A549 (cell line): ENCODE data around the gene PARD3B. TPM values are rescaled to one million over a fixed set of nuclear protein-coding genes. Genes with fewer than 3 reads are reported as not detected.

ENCODE experiments used
- ATAC-seq, 2 experiments: fragments of 200-7000 bp in 1 of 2; fragments of >200 bp in 1 of 2; cut with Nextera tagmentation in 1 of 2; cut with Tn5 transposase in 1 of 2; 3 replicates each; pipeline versions ENCODE4 v1.8.0 to v1.9.1; 2018 to 2020; ENCODE audit warnings: mild to moderate bottlenecking in 1 of 2, moderate library complexity in 1 of 2
- CTCF ChIA-PET: fragments of 300-600 bp; sonication (Branson Sonifier 250); formaldehyde crosslinking; extraction: SDS; loops from one replicate; lab custom pipeline; 2021; ENCODE audit warnings: antibody characterized with exemption, inconsistent platforms; lab: Yijun Ruan, JAX
- POLR2A ChIA-PET: fragments of 350-600 bp; formaldehyde crosslinking; extraction: SDS; loops from one replicate; lab custom pipeline; 2021; ENCODE audit warnings: antibody characterized with exemption, inconsistent platforms; lab: Yijun Ruan, JAX
- DNase-seq, 2 experiments: peaks; one replicate each; pipeline versions ENCODE4 v3.0.0 to v3.0.0-alpha.2; 2011 to 2016; ENCODE audit warnings: low read depth in 1 of 2, low spot score in 1 of 2
- FAIRE-seq: peaks from 2 replicates; lab custom pipeline; 2011; peaks lifted over from hg19 to GRCh38; lab: Jason Lieb, UNC
- H3K27ac ChIP-seq, 2 experiments: fragments of >200 bp; sonication (Bioruptor Twin); formaldehyde crosslinking; 3 replicates each; pipeline ENCODE4 v1.5.1; 2016 to 2017
- H3K4me1 ChIP-seq: fragments of >200 bp; sonication (Bioruptor Twin); formaldehyde crosslinking; 3 replicates; pipeline ENCODE4 v1.6.1; 2016
- H3K4me2 ChIP-seq: fragments of >200 bp; sonication (Bioruptor Twin); formaldehyde crosslinking; 3 replicates; pipeline ENCODE4 v1.6.1; 2016
- H3K4me3 ChIP-seq: fragments of >200 bp; sonication (Bioruptor Twin); formaldehyde crosslinking; 3 replicates; pipeline ENCODE4 v1.5.1; 2016
- H3K9me3 ChIP-seq: fragments of >200 bp; sonication (Bioruptor Twin); formaldehyde crosslinking; 3 replicates; pipeline ENCODE4 v1.6.1; 2016
- ATOH8 ChIP-seq: fragments of 250-450 bp; sonication (Bioruptor Pico); IDR thresholded peaks from 2 replicates; pipeline ENCODE4 v1.5.0; 2020; ENCODE audit warnings: low read depth, mild to moderate bottlenecking, moderate library complexity
- BCL3 ChIP-seq: fragments of >200 bp; sonication (Bioruptor Twin); formaldehyde crosslinking; IDR thresholded peaks from 3 replicates; pipeline ENCODE4 v1.6.1; 2016
- CEBPB ChIP-seq, 2 experiments: fragments of >200 bp in 1 of 2; sonication (Bioruptor Twin) in 1 of 2; formaldehyde crosslinking in 1 of 2; IDR thresholded peaks; 2 replicates each; pipeline ENCODE4 v1.6.1; 2012 to 2016
- CHD4 ChIP-seq: fragments of 200-600 bp; sonication (generic); IDR thresholded peaks from 2 replicates; pipeline ENCODE4 v1.6.1; 2016; ENCODE audit warnings: antibody characterized with exemption, mild to moderate bottlenecking, borderline replicate concordance
- E2F6 ChIP-seq: IDR thresholded peaks from 2 replicates; pipeline ENCODE4 v1.6.1; 2012; ENCODE audit warnings: low read depth, borderline replicate concordance
- EP300 ChIP-seq, 2 experiments: fragments of >200 bp; sonication (Bioruptor Twin); formaldehyde crosslinking; IDR thresholded peaks; 2 replicates in 1 of 2; 3 replicates in 1 of 2; pipeline ENCODE4 v1.6.1; 2016 to 2017
- FOSB ChIP-seq: fragments of 250-450 bp; sonication (Bioruptor Pico); IDR thresholded peaks from 2 replicates; pipeline ENCODE4 v1.5.0; 2020; ENCODE audit warnings: mild to moderate bottlenecking, moderate library complexity
- FOSL2 ChIP-seq, 2 experiments: fragments of 450-650 bp in 1 of 2; fragments of >200 bp in 1 of 2; sonication (Bioruptor Twin) in 1 of 2; formaldehyde crosslinking; IDR thresholded peaks; 2 replicates each; pipeline versions ENCODE4 v1.5.0 to v1.6.1; 2016 to 2020; ENCODE audit warnings: mild to moderate bottlenecking in 1 of 2, moderate library complexity in 1 of 2
- FOXS1 ChIP-seq: fragments of 250-450 bp; sonication (Bioruptor Pico); IDR thresholded peaks from 2 replicates; pipeline ENCODE4 v1.5.0; 2020; ENCODE audit warnings: mild to moderate bottlenecking, moderate library complexity
- HOXA7 ChIP-seq: fragments of 250-450 bp; sonication (Bioruptor Pico); IDR thresholded peaks from 2 replicates; pipeline ENCODE4 v1.5.0; 2020; ENCODE audit warnings: mild to moderate bottlenecking, moderate library complexity
- JUNB ChIP-seq: fragments of >200 bp; sonication (Bioruptor Twin); formaldehyde crosslinking; IDR thresholded peaks from 2 replicates; pipeline ENCODE4 v1.6.1; 2016
- KDM5A ChIP-seq: fragments of 200-600 bp; sonication (generic); IDR thresholded peaks from 2 replicates; pipeline ENCODE4 v1.6.1; 2016; ENCODE audit warnings: antibody characterized with exemption, mild to moderate bottlenecking
- MAFK ChIP-seq: fragments of 450-650 bp; IDR thresholded peaks from 2 replicates; pipeline ENCODE4 v1.6.1; 2014; ENCODE audit not compliant: partially characterized antibody
- MAX ChIP-seq: IDR thresholded peaks from 2 replicates; pipeline ENCODE4 v1.6.1; 2012
- MAZ ChIP-seq: fragments of 150-350 bp; IDR thresholded peaks from 2 replicates; pipeline ENCODE4 v1.6.1; 2014; ENCODE audit warnings: antibody characterized with exemption, low read depth, low read length, borderline replicate concordance
- MYC ChIP-seq: IDR thresholded peaks from 2 replicates; pipeline ENCODE4 v1.6.1; 2012; ENCODE audit warnings: mild to moderate bottlenecking, inconsistent platforms, low read length, improper control_type of control experiment, borderline replicate concordance
- PBX3 ChIP-seq: IDR thresholded peaks from 2 replicates; pipeline ENCODE4 v1.6.1; 2012
- PHF8 ChIP-seq: fragments of 200-600 bp; sonication (generic); IDR thresholded peaks from 2 replicates; pipeline ENCODE4 v1.6.1; 2016; ENCODE audit warnings: low read depth, mild to moderate bottlenecking, antibody characterized with exemption, moderate library complexity, borderline replicate concordance
- RCOR1 ChIP-seq: fragments of 150-350 bp; IDR thresholded peaks from 2 replicates; pipeline ENCODE4 v1.6.1; 2014; ENCODE audit warnings: antibody characterized with exemption, low read length, low read depth
- REST ChIP-seq: fragments of 200-600 bp; sonication (generic); IDR thresholded peaks from 2 replicates; pipeline ENCODE4 v1.6.1; 2016; ENCODE audit warnings: antibody characterized with exemption, mild to moderate bottlenecking, moderate library complexity
- ZC3H11A ChIP-seq: fragments of 450-650 bp; IDR thresholded peaks from 2 replicates; pipeline ENCODE4 v1.6.1; 2014; ENCODE audit warnings: antibody characterized with exemption, mild to moderate bottlenecking
- WGBS: methylation state at CpG from one replicate; pipeline ENCODE4 v1.1.6; 2017; ENCODE audit errors: missing lambda C conversion rate; 5-methylcytosine and 5-hydroxymethylcytosine counted together
- polyA plus RNA-seq, 4 experiments: library from polyadenylated mRNA; depleted of rRNA in 3 of 4; stranded (reverse); fragments of >200 nt; fragmentation: RNase III in 1 of 4; extraction: RNeasy Plus Mini Kit Qiagen cat#74134 plus additional on column Dnase treatment in 1 of 4; gene quantifications; 2 replicates in 3 of 4; 3 replicates in 1 of 4; pipeline ENCODE4 v1.2.3, GENCODE V29; 2011 to 2017

The PARD3B gene
- polyA plus RNA-seq, 2 of the 4 experiments (the other 2 are of a cell fraction) = 1.2 to 2.4 TPM

- TF ChIP-seq PHF8 = no peak
- TF ChIP-seq CEBPB (IDR thresholded peaks at IDR 0.05) = no peak
- TF ChIP-seq, all 56 proteins: peak for 0
- POLR2A ChIA-PET = no interaction called here
Measured at GRCh38 chr2:204748286-204748685, 203.0 kb downstream of the PARD3B start.

GRCh38 chr2:204749319-204749718 is 204.0 kb downstream of the PARD3B start:
- Histone ChIP-seq H3K4me1 (peaks cover 10% of the 10 kb centered on the region; the same call in 2 of the 3 replicates), H3K9me3 (no peaks in the 10 kb centered on the region), H3K27ac (no peak overlapping the region), H3K4me2 (no peak overlapping the region), H3K4me3 (no peak overlapping the region)
- FAIRE-seq (no peak), ATAC-seq (no peak), DNase-seq (no peak)
- ChIA-PET POLR2A (no interaction called here), CTCF (no interaction called here)
- no peak for TF ChIP-seq BCL3
- TF ChIP-seq E2F6 = no peak
- no peak for TF ChIP-seq MAX
- no peak for TF ChIP-seq RCOR1
- TF ChIP-seq MAFK = no peak
- no peak for TF ChIP-seq MYC
- no peak for TF ChIP-seq CHD4
- no peak for TF ChIP-seq HOXA7
- no peak for TF ChIP-seq JUNB
- no peak for TF ChIP-seq FOXS1 (CRISPR knock-in tag)
- no peak for TF ChIP-seq FOSB (CRISPR knock-in tag)
- TF ChIP-seq ZC3H11A = no peak
- TF ChIP-seq KDM5A = no peak
- TF ChIP-seq CEBPB (IDR thresholded peaks at IDR 0.05) = no peak
- TF ChIP-seq ATOH8 = no peak
- TF ChIP-seq MAZ = no peak
- no peak for TF ChIP-seq REST
- TF ChIP-seq PBX3 = no peak
- no peak for TF ChIP-seq EP300 (IDR thresholded peaks at IDR 0.05)
- TF ChIP-seq FOSL2 (IDR thresholded peaks at IDR 0.05) = no peak
- no peak for TF ChIP-seq FOSL2 (CRISPR knock-in tag; IDR thresholded peaks at IDR 0.05)
- WGBS = 73% methylated on average over 3 of the region's 3 CpGs

More at GRCh38 chr2:204748286-204748685, 203.0 kb downstream of the PARD3B start:
- no peaks in the 10 kb centered on the region for H3K9me3 ChIP-seq
- 12% methylated on average over 2 of the region's 2 CpGs for WGBS
- H3K27ac ChIP-seq = no peak overlapping the region
- no peak for DNase-seq
- no peak overlapping the region for H3K4me3 ChIP-seq
- ATAC-seq = no peak
- no peak overlapping the region for H3K4me2 ChIP-seq
- no peak for FAIRE-seq
- peaks cover under 1% of the 10 kb centered on the region; the same call in 2 of the 3 replicates for H3K4me1 ChIP-seq
- CTCF ChIA-PET = interaction anchor here (0.6 kb wide), 1 partner anchor 314 kb away, joined by 3 read pairs; no protein-coding TSS in a partner anchor
